Brain pericyte (primary cell): ENCODE results near the gene CYP46A1.

Source experiments
- DNase-seq: peaks from one replicate; pipeline ENCODE4 v3.0.0-alpha.2; 2012; ENCODE audit warnings: low read depth, low spot score

The CYP46A1 gene

GRCh38 chr14:99688210-99688581 is 4.1 kb downstream of the CYP46A1 start:
- DNase-seq: no peak

GRCh38 chr14:99688629-99689028 is 4.5 kb downstream of the CYP46A1 start:
- no peak for DNase-seq

GRCh38 chr14:99689266-99690236 is 5.5 kb downstream of the CYP46A1 start:
- DNase-seq: no peak

- no peak for DNase-seq
Measured at GRCh38 chr14:99690636-99691035, 6.5 kb downstream of the CYP46A1 start.

GRCh38 chr14:99691111-99691885 is 7.2 kb downstream of the CYP46A1 start:
- DNase-seq: no peak

- DNase-seq: no peak
Measured at GRCh38 chr14:99693918-99694317, 9.8 kb downstream of the CYP46A1 start.

- no peak for DNase-seq
Measured at GRCh38 chr14:99696929-99697328, 12.8 kb downstream of the CYP46A1 start.

GRCh38 chr14:99698236-99698635 is 14.1 kb downstream of the CYP46A1 start:
- no peak for DNase-seq

GRCh38 chr14:99698642-99699041 is 14.5 kb downstream of the CYP46A1 start:
- no peak for DNase-seq

- DNase-seq: no peak
Measured at GRCh38 chr14:99699085-99699760, 15.1 kb downstream of the CYP46A1 start.

- DNase-seq: no peak
Measured at GRCh38 chr14:99699861-99700260, 15.8 kb downstream of the CYP46A1 start.

- DNase-seq: no peak
Measured at GRCh38 chr14:99700379-99700778, 16.3 kb downstream of the CYP46A1 start.

- no peak for DNase-seq
Measured at GRCh38 chr14:99701260-99701659, 17.2 kb downstream of the CYP46A1 start.

- DNase-seq: no peak
Measured at GRCh38 chr14:99702115-99702514, 18.0 kb downstream of the CYP46A1 start.

- no peak for DNase-seq
Measured at GRCh38 chr14:99703381-99703780, 19.3 kb downstream of the CYP46A1 start.

- DNase-seq: no peak
Measured at GRCh38 chr14:99704037-99704436, 19.9 kb downstream of the CYP46A1 start.

- DNase-seq: no peak
Measured at GRCh38 chr14:99706107-99706900, 22.2 kb downstream of the CYP46A1 start.

GRCh38 chr14:99707420-99707819 is 23.3 kb downstream of the CYP46A1 start:
- no peak for DNase-seq

GRCh38 chr14:99707921-99708320 is 23.8 kb downstream of the CYP46A1 start:
- no peak for DNase-seq

GRCh38 chr14:99708449-99708848 is 24.4 kb downstream of the CYP46A1 start:
- DNase-seq: no peak

- DNase-seq: no peak
Measured at GRCh38 chr14:99713972-99714371, 29.9 kb downstream of the CYP46A1 start.
